Measurements from ENCODE around the gene TLE3.

TLE3 gene

DNA sequence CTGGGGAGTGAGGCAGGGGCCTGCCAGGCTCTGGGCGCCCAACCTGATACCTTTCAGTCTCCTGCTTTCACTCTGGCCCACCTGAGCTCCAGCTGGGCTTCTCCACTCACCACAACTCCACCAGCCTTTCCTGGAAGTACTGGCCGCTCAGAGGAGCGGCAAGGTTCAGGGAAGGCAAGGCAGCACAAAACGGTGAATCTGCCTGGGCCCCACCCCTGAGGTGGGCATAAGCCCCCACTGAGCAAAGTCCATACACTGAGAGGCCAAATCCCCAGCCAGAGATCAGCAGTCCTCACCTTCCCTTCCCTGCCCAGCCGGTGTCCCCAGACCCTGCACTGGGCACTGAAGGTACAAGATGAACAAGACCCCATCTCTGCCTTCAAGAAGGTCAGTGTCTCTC, 70.7 kb downstream of the TLE3 start:
- no peak for DNase-seq

DNA sequence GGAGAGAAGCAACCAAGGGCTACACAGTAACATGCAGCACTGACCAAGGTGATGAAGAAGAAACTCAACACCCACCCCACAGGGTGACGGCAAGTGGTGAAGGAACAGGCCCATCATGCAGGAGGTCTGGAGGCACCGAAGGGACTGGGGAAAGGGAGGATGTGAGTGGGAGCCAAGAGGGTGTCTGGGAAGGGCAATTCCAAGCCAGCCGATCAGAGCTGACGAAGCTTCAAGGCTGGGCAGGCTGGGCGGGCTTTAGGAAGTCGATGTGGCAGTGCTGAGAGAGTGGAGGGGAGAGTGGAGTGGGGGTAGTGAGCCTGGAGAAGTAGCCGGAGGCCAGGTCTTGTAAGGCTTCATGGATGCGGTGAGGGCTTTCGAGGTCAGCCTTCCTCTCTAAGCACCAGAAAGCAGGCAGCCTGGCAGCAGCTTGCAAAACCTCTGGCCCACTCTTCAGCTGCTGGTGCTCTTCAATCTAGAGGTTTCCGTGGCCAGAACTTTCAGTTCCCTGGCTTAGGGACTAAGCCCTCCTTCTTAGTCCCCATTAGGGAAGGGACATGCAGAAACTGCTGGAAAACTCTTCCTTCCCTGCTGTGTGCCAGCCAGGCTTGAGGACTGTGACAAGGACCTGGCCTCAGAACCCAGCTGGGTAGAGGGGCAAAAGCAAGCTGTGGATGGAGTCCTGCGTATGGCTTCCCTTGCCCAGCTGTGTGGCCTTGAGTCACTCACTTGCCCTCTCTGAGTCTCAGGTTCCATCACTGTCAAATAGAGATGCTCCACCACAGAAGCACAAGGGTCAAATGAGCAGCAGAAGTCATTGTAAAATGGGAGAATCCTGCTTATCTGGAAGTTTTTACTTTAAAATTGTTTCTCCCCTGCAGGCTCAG, 72.1 kb downstream of the TLE3 start:
- DNase-seq, result no peak

DNA sequence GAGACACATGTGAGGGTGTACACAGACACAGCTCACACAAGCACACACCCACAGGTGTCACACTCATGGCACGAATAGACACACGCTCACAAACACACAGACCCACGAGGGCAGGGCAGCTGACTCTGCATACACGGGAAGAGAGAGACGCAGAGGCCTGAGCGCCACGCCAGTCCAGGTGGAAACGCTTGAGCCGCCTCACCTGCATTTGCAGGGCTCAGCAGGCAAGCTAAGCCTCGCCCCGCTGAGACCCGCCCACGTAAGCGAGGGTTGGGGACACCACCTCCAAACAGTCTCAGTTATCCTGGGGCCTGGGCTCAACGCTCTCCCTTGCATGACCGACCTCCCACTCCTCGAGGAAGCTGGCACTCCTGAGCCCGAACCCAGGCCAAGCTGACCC, 73.2 kb downstream of the TLE3 start:
- no peak for DNase-seq

DNA sequence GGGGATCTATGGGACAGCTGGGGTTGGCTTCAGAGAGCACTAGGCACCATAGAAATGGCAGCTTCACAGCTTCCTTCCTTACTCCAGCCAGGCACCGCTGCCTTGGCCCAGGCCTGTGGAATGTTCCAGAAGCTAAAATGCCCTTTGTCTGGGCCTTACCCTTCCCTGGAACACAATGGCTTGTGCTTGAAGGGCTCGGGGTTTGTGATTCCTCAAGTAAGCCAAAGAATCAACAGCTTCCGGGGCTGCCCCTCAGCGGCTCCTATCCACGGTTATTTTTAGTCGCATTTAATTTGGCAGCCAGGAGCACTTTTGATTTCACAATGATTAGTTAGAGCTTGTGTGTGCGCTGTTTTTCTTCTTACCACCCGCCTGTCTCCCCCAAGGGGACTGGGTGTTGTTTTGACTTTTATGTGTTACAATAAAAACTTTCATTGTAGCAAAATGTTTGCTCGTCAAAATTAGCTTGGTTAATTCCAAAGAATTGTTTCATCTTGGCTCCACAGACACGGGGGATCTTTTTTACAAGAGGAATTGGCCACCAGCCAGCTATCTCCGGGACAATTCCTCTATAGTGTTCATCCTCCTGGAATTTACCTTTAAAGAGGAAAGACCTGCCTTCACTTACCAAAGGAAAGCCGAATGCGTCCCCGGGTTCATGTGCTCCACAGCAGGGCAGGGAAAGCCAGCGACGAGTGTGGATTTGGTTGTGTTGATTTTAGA, 73.8 kb downstream of the TLE3 start:
- DNase-seq, result no peak

DNA sequence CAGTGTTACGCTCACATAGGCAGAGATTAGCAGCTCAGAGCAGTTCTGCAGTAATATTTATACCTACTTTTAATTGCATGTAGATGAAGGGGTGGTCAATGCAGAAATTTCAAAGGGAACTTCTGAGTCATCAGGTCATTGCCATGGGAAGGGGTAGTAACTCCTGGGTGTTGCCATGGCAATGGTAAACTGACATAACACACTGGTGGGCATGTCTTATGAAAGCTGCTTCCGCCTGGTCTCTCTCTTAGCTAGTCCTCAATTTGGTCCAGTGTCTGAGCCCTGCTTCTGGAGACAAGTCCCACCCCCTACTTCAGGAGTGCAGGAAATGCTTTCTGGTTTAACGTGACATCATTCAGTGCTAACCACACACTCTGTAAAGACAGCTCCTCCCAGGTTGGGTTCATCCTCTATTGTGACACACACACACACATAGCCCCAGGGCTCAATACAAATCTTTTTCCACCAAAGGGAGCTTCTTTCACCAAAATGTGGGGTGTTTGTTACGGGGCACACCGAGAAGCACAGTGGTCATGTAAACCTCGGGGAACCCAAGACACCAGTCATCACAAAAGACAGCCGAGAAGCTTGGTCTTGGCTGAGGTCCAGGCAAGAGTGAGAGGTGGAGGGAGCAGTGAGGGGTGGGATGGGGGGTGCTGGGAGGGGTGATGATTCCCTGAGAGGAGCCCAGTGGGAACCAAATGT, 74.5 kb downstream of the TLE3 start:
- DNase-seq, result peak; percentile 88

DNA sequence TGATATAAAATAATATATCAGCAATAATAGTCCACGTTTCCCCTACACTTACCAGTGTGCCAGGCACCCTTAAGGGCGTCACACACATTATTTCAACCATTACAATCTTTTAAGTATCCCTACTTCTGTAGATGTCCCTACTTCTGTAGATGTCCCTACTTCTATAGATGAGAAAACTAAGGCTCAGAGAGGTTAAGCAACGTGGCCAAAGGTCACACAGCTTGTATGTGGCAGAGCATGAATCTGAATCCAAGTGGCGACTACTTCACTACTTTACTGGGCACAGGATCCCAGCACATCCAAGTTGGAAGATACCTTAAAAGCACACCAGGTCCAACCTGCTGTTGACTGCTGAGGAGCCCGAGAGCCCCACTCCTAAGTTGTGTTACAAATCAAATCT, 77.5 kb downstream of the TLE3 start:
- no peak for DNase-seq

DNA sequence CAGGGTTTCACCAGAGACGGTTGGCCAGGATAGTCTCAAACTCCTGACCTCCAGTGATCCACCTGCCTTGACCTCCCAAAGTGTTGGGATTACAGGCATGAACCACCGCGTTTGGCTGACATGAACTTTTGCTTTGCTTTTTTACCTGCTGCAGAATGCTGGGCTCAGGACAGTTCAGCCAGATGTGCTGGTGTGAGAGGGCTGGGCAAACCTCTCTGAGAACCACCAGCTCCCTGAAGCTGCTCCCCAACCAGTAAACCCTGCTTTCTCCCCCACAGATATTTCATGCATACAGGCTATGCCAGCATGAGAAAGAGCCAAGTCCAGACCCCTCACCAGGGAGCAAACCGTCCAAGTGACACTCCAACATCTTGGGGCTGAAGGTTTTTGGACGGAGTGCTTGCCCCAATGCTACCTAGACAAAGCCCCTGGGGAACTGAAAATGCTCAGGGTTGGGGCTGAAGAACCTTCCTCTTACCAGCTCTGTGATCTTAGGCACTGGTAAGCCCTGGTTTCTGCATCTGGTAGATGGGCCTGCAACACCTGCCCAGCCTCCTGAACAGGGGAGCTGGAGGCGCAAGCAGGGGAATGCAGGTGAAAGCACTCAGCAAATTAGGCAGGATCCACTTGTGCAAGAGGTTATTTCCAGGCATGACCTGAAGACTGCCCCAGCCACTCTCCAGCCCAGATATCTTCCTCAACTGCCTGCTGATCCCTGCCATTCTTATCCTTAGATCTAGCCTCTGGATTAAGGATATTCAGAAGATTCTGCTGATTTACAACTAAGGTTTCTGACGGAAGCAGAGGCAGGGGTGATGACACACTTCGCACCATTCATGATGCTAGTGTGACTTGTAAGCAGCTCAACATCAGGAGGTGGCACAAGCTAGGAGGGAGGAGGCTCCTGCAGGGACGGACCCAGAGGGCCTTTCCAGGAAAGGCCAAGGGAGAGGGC, 78.8 kb downstream of the TLE3 start:
- DNase-seq, result no peak

DNA sequence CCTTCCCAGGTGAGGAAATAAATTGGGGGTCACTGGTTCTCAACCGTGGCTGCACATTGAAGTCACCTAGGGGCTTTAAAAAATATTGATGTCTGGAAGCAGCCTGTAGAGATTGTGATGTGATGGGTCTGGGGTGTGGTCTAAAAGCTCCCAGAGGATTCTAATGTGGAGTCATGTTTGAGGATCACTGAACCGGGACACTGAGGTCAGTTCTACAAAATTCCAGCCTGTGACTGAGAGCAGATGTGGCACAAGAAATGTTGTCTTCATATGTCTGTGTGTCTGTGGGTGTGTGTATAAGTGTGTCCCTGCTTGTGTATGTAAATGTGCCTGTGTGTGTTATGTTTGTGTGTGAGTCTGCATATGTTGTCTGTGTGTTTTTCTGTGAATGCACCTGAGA, 79.9 kb downstream of the TLE3 start:
- no peak for DNase-seq

DNA sequence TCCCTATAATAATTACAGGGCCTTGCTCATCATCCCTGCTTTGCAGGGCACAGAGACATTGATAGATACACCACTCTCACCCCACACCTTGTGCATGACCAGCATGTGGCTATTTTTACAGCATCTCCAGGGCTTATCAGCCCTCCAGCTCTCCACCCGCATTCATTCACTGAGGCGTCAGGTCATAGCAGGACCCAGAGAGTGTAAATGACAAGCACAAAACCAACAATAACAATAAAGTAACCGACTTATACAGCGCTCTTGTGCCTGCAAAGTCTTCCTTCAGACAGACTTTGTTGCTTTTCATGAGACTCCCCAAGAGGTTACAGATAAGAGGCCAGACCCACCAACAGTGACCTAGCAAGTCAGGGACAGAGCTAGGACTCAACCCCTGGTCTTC, 80.7 kb downstream of the TLE3 start:
- DNase-seq, result no peak

DNA sequence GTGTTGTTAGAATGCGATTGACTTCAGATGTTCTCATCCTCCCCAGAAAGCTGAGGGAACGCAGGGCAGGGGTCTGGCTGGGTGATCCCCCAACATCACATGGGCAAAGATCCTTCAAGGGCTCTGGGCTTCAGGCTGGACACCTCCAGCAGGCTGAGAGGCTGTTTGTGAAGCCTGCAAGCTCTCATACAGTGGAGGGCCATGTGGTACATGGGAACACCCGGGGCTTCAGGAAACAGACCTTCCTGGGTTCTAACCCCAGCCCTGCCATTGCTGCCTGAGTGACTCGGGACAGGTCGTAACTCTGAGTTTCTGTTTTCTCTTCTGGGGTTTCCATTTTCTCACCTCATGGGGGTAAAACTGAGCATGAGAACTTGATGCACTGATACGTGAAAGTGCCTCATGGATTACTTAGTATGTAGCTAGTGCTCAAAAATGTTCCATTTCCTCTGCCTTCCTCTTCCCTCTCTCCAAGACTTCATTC, 81.2 kb downstream of the TLE3 start:
- DNase-seq, result no peak

DNA sequence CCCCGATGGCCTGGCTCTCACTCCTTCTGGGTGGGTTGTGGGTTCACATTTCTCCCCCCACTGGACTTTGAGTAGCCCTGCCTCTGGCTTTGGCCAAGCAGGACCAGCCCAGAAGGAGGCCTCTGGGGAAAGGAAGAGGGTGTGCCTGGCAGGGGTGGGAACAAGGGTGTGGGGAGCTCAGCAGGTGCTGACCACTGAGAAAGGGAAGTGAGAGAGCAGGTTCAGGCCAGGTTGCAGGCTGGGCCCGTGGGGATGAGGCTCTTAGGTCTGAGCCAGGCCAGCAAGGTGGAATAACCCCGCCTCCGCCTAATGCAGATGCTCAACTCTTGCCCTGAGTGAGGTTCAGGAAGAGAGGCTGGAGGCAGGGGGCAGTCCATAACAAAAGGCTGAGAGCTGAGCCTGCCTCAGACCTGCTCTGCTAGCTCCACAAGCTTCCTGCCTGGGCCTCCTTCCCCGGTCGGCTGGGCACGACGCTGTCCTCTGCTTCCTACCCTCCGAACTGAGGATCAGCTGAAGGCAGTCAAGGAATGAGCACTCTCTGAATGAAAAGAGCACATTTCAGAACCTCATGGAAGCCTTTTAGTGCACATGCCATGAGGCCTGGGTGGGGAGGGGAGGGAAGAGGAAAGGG, 82.7 kb downstream of the TLE3 start:
- peak; percentile 41 for DNase-seq

DNA sequence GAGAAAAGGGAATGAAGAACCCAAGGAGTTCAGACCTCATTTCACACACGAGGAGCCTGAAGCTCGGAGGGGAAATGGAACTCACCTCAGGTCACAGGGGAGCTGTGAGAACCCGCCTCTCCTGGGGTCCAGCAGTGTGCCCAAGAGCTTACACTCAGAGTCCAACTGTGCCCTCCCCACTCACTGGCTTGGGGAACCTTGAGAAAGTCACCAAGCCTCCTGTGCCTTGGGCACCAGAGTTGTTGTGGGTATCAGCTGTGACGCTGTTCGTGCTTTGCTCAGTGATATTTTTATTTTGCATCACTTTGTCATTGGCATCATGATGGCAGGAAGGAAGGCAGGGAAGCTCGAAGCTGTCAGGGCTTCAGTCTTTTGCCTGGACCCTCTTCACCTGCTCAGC, 83.4 kb downstream of the TLE3 start:
- no peak for DNase-seq

DNA sequence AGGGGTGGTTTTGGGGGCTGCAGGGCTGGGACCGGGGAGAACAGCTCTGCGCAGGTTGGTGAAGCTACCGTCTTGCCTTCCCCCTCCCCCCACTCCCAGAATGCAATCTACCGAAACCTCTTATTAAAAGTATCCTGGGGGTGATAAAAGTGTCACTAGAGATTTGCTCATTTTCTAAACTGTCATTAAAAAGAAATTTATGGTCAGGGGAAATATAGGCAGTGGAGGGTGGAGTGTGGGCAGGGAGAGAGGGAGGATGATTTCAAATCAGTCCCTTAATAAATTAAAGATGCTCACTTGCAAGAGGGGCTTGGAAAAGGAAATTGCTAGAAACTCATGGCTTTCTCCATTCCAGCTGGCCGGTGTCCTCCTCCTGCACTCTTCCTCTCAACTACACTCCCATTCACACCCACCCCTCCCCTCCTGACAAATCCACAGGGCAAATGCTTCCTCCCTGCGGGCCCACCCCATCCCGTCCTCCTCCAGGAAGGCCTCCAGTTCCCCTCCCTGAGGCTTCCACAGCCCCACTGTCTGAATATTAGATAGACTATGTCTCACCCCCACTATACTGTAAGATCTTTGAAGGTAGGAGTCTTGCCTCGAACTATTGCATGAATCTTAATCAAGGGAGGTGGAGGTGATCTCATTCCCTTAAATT, 83.9 kb downstream of the TLE3 start:
- DNase-seq, result no peak

DNA sequence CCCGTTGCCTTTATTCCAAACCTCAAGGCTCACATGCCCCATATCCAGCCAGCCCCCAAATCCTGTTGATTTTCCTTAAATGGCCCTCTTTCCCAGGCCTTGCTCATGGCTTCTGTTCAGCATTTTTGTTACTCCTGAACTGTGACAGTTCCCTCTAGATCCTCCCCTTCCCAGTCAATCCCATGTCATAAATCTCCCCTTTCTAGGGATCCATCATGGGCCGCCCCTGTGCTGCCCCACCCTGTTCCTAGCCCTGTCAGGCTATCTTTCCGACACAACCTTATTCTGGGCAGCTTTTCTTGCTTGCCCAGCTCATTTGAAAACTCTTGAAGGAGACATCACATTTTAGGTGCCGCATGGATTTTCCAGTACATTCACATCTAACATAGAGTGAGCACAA, 84.8 kb downstream of the TLE3 start:
- no peak for DNase-seq

DNA sequence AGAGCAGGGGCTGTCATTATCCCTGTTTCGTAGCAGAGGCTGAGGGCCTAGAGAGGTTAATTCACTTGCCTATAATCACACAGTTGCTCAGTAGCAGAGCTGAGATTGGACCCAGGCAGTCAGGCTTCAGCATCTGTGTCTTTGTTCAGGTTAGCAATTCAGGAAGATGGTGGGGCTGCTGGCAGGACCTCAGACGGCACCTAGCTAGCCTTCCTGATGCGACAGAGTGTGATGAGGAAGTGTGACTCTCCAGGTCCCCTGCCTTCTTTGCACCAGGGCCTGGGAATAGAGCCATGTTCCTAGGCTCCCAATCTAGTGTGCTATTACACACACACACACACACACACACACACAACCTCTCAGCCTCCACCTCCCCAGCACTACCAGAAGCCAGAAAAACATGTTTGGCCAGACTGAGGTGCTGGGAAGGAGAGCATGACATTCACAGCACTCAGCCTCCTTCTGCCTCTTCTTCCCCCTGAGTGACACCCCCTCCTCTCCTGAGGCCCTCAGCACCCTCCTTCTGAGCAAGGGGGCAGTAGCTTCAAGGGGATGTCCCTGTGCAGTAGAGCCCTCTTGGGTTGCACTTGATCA, 88.9 kb downstream of the TLE3 start:
- DNase-seq, result no peak

DNA sequence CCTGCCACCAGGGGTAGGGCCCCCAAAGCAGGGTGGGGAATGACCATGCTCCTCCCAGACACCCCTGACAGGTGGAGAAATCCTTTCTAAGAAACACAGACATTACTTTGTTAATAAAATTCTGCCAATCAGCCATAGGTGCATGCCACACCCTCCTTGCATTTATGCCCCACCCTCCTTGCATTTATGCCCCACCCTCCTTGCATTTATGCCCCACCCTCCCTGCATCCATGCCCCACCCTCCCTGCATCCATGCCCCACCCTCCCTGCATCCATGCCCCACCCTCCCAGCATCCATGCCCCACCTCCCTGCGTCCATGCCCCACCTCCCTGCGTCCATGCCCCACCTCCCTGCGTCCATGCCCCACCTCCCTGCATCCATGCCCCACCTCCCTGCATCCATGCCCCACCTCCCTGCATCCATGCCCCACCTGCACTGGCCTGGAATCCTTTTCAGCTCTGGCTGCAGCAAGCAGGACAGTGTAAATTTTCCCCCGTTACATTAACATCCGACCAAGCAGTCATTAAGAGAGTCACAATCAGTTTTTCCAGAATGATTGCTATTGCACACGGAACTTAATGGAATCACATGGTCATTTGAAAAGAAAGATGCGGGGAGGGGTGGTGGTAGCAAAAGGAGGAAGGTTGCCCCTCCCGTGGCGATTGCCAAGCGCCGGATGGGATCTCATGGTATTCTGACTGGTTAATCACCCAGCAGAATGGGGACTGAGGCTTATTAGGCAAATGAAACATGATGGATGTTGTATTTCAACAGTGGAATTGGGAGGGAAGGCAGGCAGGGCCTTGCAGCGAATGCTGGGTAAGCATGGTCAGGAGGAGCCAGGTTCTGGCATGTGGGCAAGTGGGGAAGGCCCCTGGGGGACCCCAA, 91.2 kb downstream of the TLE3 start:
- DNase-seq, result no peak

DNA sequence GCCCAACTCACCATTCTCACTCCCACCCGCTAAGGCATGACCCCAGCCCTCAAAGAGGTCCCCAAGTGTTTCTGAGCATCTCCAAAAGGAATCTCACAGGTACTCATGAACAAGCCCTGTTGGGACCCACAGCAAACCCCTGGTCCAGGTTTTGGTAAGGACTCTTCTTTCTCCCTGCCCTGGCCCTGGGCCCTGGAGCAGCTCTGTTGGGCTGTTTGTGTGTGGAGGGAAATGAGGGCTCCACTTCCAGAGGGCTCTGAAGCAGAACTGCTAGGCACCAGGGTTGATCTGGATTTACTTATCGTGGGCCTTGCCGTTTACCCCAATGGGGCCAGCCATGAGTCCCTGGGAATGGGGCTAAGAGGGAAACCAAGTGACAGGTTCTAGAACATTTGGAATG, 92.9 kb downstream of the TLE3 start:
- no peak for DNase-seq

DNA sequence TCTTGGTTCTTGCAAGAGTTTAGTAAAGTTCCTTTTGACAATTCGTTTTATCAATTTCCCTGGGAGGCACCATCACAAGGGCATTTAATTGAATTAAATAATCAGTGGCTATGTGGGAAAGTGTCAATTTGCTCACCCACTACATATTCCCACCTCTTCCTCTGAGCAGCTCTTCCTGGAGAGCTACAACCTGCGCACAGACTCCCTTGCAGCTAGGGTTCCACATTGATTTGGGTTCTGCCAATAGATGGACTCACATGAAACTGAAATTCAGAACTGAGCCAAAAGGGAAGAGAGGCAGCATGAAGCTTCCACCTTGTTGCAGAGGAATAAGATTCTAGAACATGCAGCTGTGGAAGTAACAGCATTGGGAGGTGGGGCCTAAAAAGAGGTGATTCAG, 94.8 kb downstream of the TLE3 start:
- DNase-seq, result no peak

DNA sequence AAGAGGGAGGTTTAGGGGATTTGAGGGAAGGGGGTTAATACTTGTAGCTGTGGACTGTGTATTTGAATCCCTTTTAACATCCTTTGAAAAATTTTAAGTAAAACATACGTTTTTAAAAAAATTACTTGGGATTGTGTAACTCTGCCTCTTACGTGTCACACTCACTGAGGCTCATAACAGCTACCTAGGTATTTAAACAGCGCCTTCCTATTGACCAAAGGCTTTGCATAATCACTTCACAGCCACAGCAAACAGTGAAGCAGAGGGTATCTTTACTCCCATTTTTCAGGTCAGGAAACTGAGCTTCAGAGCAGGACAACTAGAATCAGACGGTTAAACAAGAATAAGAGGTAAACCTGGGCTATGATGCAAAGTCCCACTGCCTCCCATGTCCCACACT, 95.9 kb downstream of the TLE3 start:
- DNase-seq, result no peak

Measured in CD4-positive, alpha-beta T cell treated with Interleukin-15 for 1 hour (primary cell).